ENCODE measurements around the gene NDUFB2.

GRCh38 chr7:140704205-140704604 lies 7.7 kb downstream of the NDUFB2 start:
- TF ChIP-seq CTCF (IDR thresholded peaks at IDR 0.05; ENCODE audit: insufficient read depth, low read length, poor library complexity, severe bottlenecking), result no peak
- TF ChIP-seq EZH2phosphoT487 (conservative IDR thresholded peaks at IDR 0.05; ENCODE audit: low read length), result no peak

All from SU-DHL-6 (cell line).